Loucy (cell line): Measurements from ENCODE around the gene PRAF2.

Source experiments
- H2AFZ ChIP-seq: fragments of 200-600 bp; sonication (generic); 2 replicates; pipeline ENCODE4 v1.6.0; 2016; ENCODE audit warnings: antibody characterized with exemption, mild to moderate bottlenecking, low read length, moderate library complexity
- H3F3A ChIP-seq: fragments of 200-600 bp; 2 replicates; pipeline ENCODE4 v1.6.0; 2016; ENCODE audit warnings: antibody characterized with exemption, low read depth, mild to moderate bottlenecking
- H3K27me3 ChIP-seq: fragments of 200-600 bp; sonication (generic); 2 replicates; pipeline ENCODE4 v1.6.1; 2014; ENCODE audit warnings: low read length, mild to moderate bottlenecking; ENCODE audit not compliant: insufficient read depth, poor library complexity, severe bottlenecking
- H3K36me3 ChIP-seq: fragments of 200-600 bp; sonication (generic); 2 replicates; pipeline ENCODE4 v1.6.1; 2016; ENCODE audit warnings: low read length; ENCODE audit not compliant: insufficient read depth
- H3K4me1 ChIP-seq: fragments of 200-600 bp; sonication (generic); 2 replicates; pipeline ENCODE4 v1.5.1; 2014; ENCODE audit warnings: low read length, mild to moderate bottlenecking; ENCODE audit not compliant: insufficient read depth, poor library complexity, severe bottlenecking
- H3K4me2 ChIP-seq: fragments of 200-600 bp; sonication (generic); 2 replicates; pipeline ENCODE4 v1.6.0; 2014; ENCODE audit warnings: antibody characterized with exemption, low read length, low read depth, mild to moderate bottlenecking; ENCODE audit not compliant: poor library complexity, severe bottlenecking
- H3K4me3 ChIP-seq: fragments of 200-600 bp; sonication (generic); 2 replicates; pipeline ENCODE4 v1.5.1; 2014; ENCODE audit warnings: low read length, mild to moderate bottlenecking, mixed read lengths; ENCODE audit not compliant: poor library complexity, severe bottlenecking
- H3K79me2 ChIP-seq: fragments of 200-600 bp; sonication (generic); 2 replicates; pipeline ENCODE4 v1.6.1; 2014; ENCODE audit warnings: low read length; ENCODE audit not compliant: insufficient read depth
- H3K9ac ChIP-seq: fragments of 200-600 bp; sonication (generic); 2 replicates; pipeline ENCODE4 v1.6.0; 2014; ENCODE audit warnings: mild to moderate bottlenecking, low read depth, low read length, moderate library complexity; ENCODE audit not compliant: poor library complexity, severe bottlenecking
- H3K9me2 ChIP-seq: fragments of 200-600 bp; sonication (generic); replicated peaks from 2 replicates; pipeline ENCODE4 v1.6.1; 2016; ENCODE audit warnings: low read depth, low read length, mixed read lengths
- H3K9me3 ChIP-seq: fragments of 200-600 bp; sonication (generic); 2 replicates; pipeline ENCODE4 v1.6.1; 2014; ENCODE audit warnings: mild to moderate bottlenecking, antibody characterized with exemption, low read length, low read depth; ENCODE audit not compliant: insufficient read depth
- H4K20me1 ChIP-seq: fragments of 200-600 bp; sonication (generic); 2 replicates; pipeline ENCODE4 v1.6.0; 2014; ENCODE audit warnings: antibody characterized with exemption, low read length, mild to moderate bottlenecking; ENCODE audit not compliant: insufficient read depth, poor library complexity, severe bottlenecking
- CTCF ChIP-seq: fragments of 200-600 bp; sonication (generic); conservative IDR thresholded peaks from 2 replicates; pipeline ENCODE4 v1.5.1; 2014; ENCODE audit warnings: mild to moderate bottlenecking, antibody characterized with exemption, low read length
- EZH2phosphoT487 ChIP-seq: fragments of 200-600 bp; IDR thresholded peaks from 2 replicates; pipeline ENCODE4 v1.6.1; 2018; ENCODE audit warnings: antibody characterized with exemption, mild to moderate bottlenecking, moderate library complexity, borderline replicate concordance

Gene PRAF2

GRCh38 chrX:49106930-49107329 is 33.1 kb upstream of the PRAF2 start:
- no peaks in the 10 kb centered on the region for H4K20me1 ChIP-seq
- no peaks in the 10 kb centered on the region for H3K27me3 ChIP-seq
- no peak overlapping the region for H2AFZ ChIP-seq
- no peaks in the 10 kb centered on the region for H3F3A ChIP-seq
- H3K9me2 ChIP-seq = no peaks in the 10 kb centered on the region
- no peak overlapping the region for H3K9ac ChIP-seq
- no peak overlapping the region for H3K4me2 ChIP-seq
- H3K4me3 ChIP-seq = no peak overlapping the region
- no peaks in the 10 kb centered on the region for H3K4me1 ChIP-seq
- no peaks in the 10 kb centered on the region for H3K79me2 ChIP-seq
- H3K36me3 ChIP-seq = no peaks in the 10 kb centered on the region
- no peaks in the 10 kb centered on the region for H3K9me3 ChIP-seq
- TF ChIP-seq CTCF = peak; percentile 47
- no peak for TF ChIP-seq EZH2phosphoT487

- no peak for TF ChIP-seq EZH2phosphoT487
- TF ChIP-seq CTCF = no peak
- Histone ChIP-seq H3K27me3 (no peaks in the 10 kb centered on the region), H3K4me1 (no peaks in the 10 kb centered on the region), H3K4me2 (no peak overlapping the region), H3K79me2 (no peaks in the 10 kb centered on the region), H3K9me3 (no peaks in the 10 kb centered on the region), H4K20me1 (no peaks in the 10 kb centered on the region), H3K9ac (no peak overlapping the region), H3K4me3 (no peak overlapping the region), H3K9me2 (no peaks in the 10 kb centered on the region), H3K36me3 (no peaks in the 10 kb centered on the region), H3F3A (no peaks in the 10 kb centered on the region), H2AFZ (no peak overlapping the region)
Measured at GRCh38 chrX:49106296-49106695, 32.5 kb upstream of the PRAF2 start.

GRCh38 chrX:49103637-49104036 is 29.8 kb upstream of the PRAF2 start:
- Histone ChIP-seq H3K36me3 (no peaks in the 10 kb centered on the region), H3K9ac (no peak overlapping the region), H3K27me3 (no peaks in the 10 kb centered on the region)

More at GRCh38 chrX:49103637-49104036, 29.8 kb upstream of the PRAF2 start:
- Histone ChIP-seq H3K4me3 (no peak overlapping the region), H4K20me1 (no peaks in the 10 kb centered on the region), H3K9me2 (no peaks in the 10 kb centered on the region), H2AFZ (no peak overlapping the region), H3K4me2 (no peak overlapping the region), H3K79me2 (peaks cover 7% of the 10 kb centered on the region; the same call in 1 of the 2 replicates), H3K4me1 (no peaks in the 10 kb centered on the region), H3K9me3 (no peaks in the 10 kb centered on the region), H3F3A (no peaks in the 10 kb centered on the region)
- TF ChIP-seq CTCF = no peak
- no peak for TF ChIP-seq EZH2phosphoT487
